ENCODE results near the gene ARMS2.

The ARMS2 gene

DNA sequence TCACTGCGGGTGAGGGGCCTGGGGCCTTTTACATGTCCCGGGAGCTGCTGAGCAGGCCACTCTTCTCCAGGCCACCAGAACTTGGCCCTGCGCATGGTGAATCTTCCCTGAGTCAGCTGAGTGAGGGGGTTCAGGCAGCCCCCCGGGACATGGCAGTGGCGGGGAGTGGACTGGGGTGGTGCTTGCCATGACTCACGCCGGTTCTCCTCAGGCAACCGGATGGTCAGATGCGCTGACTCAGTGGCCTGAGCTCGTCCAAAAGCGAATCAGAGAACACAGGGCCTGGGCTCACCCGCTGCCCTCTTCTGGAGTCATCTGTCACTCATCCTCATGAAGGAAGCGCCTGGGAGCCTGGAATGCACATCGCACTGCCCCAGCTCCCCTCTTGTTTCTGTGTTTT is 40.4 kb downstream of the ARMS2 start:
- DNase-seq (ENCODE audit: low read depth) = peak; percentile 84

DNA sequence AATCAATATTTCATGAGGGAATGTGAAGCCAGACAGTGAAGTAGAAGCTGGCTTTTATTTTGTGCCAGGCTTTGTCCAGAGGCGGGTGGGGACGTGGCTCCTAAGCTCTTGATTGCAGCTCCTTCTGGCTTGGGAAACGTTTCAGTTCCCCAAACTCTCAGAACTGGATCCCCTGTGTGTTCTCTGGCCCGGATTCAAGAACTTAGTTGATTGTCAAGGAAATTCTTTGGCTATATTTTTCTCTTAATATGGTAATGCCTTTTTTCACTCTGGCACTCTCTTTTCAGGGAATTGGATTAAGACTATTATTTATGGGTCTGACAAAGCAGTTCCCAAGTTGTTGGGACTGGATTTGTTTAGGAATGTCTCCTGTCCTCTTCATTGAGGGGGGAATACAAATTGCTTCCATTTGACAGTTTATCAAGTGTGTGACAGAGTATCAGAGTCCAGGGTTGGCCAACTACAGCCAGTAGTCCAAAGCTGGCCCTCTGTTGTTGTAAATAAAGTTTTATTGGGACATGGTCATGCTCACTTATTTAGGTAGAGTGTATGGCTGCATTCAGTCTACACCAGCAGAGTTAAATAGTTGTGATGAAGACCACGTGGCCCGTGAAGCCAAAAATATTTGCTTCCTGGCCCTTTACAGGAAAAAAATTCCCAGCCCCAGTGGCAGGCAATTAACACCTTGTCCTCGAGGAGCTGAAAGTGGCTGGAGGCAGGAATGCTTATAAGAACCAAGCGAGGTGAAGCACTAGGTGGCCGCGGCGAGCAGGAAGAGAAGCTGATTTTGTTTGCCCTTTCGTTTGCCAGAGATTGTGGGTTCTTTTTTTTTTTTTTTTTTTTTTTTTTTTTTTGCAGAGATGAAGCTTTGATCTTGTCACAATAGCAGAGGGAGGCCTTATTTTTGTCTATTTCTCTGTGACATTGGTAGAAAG is 41.2 kb downstream of the ARMS2 start:
- peak; percentile 94 for DNase-seq (ENCODE audit: low read depth)

DNA sequence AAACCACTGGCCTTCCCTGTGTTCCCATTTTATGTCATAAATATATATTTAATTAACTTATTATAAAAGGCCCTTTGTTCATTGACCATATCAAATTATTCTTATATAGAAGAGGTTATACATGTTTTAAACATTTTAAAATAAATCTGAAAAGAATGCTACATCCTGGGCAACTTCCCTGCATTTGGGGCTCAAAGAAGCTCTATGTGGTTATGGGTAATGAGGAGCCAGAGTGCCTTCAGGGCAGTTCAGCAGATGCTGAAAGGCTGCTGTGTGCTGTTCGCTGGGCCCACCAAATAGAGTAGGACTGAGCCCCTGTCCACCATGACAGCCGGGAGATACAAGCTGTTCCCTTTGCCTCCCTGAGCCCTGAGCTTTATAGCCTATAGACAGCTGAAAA is 42.8 kb downstream of the ARMS2 start:
- no peak for DNase-seq (ENCODE audit: low read depth)

DNA sequence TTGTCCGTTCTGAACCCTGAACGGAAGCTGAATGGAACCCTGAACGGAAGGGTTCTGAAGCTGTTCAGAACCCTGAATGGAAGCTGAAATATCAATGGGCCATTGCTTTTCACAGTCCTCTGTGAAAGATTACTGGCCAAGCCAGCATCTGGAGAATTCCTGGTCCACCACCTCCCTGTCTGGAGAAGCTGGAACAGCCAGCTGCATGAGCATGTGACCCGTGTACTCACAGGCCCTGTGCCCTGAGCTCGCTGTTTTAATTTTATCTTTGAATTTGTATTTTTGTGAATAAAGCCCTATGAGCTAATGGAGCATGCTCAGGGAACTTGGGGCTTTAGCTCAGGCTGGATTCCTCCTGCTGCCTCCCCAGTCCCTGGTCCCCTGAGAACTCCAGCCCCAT is 44.1 kb downstream of the ARMS2 start:
- DNase-seq (ENCODE audit: low read depth) = no peak

DNA sequence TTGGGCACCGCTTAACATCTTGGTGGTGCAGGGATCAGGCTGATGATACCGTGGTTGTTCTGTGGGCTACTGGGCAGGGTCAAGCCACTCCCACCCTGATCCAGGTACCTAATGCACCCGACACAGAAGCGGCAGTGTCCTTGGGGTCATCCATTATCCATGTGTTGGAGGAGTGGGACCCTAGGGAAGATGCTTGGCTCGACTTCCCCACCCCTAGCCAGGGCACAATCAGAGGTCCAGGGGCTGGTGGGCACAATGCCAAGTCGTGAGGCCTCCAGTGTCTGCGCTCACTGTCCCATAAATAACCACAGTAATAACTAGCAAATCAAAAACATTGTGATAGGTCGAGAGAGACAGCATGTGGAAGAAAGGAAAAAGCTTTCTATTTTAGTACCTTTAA is 44.6 kb downstream of the ARMS2 start:
- DNase-seq (ENCODE audit: low read depth) = no peak

DNA sequence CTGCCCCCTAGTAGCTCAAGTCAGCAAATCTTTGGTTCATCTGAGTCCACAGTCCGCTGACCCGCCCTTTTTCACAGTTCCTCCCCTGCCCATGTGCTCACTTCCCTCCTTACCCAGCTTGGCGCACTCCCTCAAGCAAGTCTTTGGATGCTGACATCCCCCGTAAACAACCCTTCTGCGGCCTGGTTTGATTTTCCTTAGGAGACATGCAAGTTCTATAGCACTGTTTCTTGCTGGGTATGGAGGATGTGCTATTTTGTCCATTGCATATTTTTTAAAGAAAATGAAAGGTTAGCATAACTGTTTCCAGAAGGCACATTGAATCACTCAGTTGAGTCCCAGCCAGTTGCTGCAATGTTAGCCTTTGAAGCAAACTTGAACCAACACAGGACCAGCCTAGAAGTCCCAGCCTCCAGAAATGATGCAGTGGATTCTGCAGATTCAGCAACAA is 45.1 kb downstream of the ARMS2 start:
- DNase-seq (ENCODE audit: low read depth) = peak; percentile 94

DNA sequence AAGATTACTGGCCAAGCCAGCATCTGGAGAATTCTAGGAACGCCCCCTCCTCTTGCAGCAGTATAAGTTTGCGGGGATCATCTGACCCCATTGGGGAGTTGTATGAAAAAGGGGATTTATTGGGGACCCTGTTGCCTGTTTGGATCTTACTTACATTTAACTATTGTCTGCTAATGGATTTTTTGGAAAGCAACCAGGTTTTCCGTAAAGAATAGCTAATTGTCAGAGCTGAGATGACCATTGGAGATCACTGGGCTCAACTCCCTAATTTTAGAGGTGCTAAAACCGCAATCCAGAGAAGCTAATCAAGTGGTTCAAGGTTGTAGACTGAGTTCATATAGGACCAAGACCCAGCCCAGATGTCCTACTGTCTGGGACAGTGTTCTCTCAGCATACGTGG is 45.7 kb downstream of the ARMS2 start:
- no peak for DNase-seq (ENCODE audit: low read depth)

DNA sequence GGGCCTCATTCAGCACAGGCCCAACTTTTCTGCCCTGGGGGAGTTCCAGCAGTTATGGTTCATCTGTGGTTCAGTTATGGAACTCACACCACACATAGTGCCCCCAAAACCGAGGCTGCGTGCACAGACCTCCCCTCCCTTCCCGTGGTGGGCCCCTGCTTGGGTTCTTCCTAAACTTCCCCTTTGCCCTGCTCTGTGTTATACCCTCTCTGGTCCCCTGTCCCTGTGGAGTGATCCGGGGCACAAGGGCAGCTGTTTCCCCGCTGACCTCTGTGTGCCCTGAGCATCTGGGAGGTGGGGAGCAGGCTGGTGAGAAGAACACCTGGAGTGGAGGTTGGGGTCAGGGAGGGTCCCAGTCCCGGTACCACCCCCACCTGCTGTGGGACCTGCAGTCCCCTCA is 46.3 kb downstream of the ARMS2 start:
- DNase-seq (ENCODE audit: low read depth) = no peak

DNA sequence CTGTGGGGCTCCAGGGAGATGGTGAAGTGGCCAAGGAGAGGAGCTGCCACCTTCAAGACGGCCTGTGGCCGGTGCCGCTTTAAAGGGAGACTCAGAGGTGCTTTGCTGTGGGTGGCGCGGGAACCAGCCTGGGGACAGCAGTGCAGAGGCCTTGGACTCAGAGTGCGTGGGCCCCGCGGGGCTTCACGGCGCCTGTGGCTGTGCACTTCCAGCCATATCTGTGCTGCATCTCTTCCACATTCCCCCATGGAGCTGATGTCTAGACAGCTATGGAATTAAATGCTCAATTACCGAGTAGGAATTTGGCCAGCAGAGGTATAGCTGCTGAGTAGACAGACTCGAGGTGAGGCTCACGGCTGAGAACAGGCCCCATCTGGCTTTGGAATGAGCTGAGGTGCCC is 48.6 kb downstream of the ARMS2 start:
- no peak for DNase-seq (ENCODE audit: low read depth)

DNA sequence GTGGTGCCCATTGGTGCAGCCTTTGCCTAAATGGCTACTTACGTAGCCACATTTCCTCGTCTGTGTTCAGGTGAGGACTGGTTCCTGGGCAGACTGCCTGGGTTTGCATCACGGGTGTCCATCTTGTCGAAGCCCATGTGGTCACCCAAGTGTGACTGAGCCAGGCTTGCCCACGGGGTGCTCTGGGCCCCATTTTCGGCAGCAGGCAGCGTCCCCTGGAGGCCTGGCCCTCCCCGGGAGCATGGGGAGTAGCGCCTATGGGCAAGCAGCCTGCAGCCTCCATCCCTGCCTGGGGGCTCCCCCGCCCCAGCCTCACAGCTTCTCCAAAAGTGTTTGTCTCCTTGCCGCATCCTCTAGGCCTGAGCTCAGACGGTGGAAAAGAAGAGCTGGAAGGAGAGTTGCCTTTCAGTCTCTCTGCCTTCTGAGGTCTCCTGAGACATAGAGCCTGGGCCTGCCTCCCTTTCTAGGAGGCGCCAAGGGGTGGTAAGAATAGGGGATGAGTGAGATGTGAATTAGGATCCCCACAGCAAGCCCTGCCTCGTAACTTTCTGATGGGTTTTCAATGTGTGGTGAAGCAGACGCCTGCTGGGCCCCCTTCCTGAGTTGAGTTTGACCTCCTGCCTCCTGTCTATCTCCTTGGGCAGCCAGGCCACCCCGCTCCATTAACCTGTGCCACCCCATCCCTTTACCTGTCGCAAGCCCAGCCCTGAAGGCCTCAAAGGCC is 49.6 kb downstream of the ARMS2 start:
- no peak for DNase-seq (ENCODE audit: low read depth)

DNA sequence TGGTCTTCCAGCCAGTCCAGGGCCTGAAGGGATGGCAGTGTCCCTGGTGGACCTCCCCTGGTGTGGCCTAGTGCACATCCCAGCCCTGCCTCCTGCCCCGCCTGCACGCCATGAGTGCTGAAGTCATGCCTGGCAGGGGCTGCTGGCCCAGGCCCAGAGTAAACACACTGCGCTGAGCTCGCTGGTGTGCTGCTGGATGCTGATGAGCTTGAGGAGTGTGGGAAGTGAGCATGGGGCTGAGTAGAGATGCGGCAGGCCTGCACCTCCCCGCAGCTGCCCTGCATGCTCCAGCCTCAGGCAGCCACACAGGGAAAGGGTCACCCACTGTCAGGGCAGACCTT is 50.1 kb downstream of the ARMS2 start:
- peak; percentile 91 for DNase-seq (ENCODE audit: low read depth)

DNA sequence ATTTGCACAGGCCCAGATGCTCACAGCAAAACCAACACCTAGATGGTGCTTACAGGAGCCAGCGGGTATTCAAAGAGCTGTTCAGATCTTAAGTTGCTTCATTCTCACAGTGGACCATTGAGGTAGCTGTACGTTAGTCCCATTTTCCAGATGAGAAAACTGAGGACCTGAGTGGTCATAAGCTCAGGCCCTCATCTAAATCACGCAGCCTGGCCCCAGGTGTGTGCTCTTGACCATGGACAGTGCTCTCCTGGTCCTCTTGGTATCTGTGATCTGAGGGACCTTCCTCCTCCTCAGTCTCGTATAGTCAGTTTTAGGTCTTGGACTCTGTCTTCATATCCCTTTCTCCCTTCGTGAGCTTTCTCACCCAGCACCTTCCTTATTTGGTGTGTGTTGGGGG is 50.6 kb downstream of the ARMS2 start:
- DNase-seq (ENCODE audit: low read depth) = no peak

DNA sequence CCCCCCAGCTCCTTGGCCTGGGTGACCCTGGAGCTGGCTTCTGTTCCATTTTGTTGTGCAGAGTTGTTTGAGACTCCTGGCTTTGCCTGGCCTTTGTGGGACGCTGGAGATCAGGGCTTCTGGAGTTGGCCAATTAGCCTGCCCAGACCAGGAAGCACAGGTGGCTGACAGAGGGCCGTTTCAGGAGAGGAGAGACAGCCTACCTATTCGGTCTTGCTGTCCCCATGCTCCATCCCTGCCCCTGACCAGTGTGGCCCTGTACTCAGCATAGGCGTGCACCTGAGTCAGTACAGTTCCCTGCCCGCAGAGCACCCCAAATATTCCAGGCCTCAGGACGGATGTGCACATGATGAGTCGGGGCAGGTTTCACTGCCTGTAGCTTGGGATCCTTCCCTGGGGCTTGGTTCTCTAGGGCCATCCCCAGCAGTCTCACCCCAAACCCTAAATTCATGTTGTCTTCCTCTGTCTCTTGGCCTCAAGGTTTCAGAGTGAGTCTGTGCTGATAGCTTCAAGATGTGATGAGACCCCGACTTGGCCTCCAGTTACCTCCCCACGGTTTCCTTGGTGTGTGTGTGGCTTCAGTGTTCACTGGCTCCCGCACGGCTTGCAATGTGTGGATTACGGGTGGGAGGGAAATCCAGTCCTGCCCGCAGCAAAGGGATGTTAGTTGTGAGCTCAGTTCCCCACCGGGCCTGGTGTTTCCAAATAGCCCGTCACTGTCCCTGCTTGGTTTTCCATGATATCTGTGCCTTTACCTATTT is 51.6 kb downstream of the ARMS2 start:
- no peak for DNase-seq (ENCODE audit: low read depth)

Measured in fibroblast of gingiva (primary cell).